ENCODE results near the gene SYPL1. TPM values are rescaled to one million over a fixed set of nuclear protein-coding genes. Genes with fewer than 3 reads are reported as not detected.

Gene SYPL1
- polyA plus RNA-seq, 5 donors: 93.3 to 131 (median 117) TPM

DNA sequence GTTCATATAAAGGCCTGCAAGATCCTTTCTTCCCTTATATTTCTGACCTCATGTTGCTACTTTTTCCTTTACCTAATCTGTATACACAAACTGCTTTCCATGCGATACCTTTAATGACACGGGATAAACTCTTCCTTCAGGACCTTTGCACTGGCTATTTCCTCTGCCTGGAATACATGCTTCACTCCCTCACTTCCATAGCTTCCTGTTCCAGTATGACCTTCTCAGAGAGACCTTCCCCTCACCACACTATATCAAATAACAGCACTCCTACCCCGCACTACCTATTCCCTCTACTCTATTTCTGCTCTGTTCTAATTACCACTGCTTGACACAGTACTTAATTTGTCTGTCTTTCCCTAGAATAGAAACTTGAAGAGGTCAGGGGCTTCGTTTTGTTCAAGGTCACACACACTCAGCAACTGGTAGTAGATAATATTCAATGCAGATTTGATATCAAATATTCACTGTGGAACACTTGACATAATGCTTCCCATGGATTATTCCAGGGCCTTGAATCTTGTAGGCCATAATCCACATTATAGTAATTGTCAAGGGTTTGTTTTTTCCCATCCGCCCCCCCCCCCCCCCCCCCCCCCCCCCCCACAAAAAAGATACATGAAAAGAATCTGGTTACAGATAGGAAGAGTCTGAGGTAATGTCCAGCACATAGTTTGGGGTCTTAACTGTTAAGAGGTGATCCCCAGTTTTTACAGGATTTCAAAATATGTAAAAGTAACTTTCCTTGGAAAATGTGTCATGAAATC, 11.1 kb downstream of the SYPL1 start:
- no peak for DNase-seq

DNA sequence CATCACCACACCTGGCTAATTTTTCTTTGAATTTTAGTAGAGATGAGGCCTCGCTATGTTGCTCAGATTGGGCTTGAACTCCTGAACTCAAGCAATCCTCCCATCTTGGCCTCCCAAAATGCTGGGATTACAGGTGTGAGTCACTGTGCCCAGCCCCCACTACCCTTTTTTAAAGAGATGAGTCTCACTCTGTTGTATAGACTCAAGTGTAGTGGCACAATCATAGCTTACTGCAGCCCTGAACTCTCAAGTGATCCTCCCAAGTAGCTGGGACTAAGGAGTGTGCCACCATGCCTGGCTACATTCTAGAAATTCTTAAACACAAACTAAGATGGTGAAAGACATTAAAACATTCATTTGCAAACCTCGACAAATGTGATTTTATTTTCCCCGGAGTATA, 12.6 kb downstream of the SYPL1 start:
- DNase-seq: no peak

DNA sequence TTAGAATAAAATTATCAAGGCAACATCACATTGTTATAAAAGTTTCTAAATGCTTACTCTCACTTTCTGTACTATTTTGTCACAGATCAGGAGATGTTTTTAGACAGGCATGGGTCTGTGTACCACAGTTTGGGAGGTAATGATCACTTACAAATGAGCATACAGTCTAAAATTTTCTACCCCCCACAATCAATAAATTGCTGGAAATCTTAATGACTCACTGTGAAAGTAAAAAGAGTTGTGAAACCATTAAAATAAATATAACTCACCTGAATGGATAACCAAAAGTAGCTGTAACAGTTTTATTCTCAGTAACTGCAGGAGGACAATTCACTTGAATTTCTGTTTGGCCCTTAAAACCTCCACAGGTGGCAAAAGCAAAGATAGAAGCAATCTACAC, 13.2 kb downstream of the SYPL1 start:
- DNase-seq: no peak

DNA sequence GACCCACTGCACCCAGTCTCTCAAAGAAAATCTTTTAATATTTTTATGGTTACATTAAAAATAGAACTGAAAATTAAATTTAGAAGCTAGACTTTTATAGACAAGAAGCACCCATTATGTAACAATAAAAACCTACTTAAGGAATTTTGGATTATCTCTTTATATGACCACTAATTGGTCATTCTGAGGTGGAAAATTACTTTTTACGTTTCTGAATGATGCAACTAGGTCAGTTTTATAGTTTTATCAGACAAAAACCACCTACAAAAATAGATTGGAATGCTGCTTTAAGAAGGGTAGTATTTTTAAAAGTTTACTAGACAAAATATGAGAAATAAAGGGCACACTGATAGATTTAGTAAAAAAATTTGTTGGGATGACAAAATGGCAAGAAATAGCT, 16.5 kb downstream of the SYPL1 start:
- no peak for DNase-seq

DNA sequence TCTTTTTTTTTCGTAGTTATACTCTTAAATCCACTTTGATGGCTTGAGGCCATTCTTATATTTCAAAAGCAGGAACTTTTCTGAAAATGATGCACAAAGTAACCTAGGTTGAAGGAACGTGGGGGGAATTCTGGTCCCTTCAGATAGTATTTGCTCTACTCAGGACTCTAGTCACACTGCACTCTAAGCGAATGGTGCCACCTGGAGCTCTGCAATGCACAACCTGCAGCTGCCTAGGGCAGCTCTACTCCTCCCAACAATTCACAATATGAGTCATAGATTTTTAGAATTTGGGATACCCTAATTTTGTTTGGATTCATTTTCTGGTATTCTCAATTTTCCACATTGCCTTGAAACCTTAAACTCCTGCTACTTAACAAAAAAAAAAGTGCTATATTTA, 17.3 kb downstream of the SYPL1 start:
- no peak for DNase-seq

DNA sequence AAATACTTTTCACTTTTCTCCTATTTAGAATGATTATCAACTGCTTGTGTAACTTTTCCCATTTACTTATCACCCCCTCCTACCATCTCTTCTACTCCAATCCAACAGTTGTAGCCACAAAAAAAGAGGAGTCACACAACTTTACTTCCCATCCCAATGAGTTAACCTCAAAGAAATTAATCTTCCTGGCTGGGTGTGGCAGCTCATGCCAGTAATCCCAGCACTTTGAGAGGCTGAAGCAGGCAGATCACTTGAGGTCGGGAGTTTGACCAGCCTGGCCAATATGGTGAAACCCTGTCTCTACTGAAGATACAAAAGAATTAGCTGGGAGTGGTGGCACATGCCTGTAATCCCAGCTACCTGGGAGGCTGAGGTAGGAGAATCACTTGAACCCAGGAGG, 19.9 kb downstream of the SYPL1 start:
- DNase-seq: no peak

DNA sequence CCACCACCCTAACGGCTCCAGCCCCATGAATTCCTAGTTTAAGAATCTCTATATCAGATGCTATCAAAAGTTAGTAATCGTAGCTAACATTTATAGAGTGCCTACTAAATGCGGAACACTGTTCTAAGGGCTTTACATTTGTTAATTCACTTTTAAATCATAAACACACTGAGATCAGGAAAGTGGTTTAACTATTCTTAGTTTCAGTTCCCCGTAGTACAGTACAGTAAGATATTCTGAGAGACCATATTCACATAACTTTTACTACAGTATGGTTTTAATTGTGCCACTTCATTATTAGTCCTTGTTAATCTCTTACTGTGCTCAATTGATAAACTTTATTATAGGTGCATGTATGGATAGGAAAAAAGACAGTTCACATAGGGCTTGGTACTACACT, 22.5 kb downstream of the SYPL1 start:
- DNase-seq: no peak

DNA sequence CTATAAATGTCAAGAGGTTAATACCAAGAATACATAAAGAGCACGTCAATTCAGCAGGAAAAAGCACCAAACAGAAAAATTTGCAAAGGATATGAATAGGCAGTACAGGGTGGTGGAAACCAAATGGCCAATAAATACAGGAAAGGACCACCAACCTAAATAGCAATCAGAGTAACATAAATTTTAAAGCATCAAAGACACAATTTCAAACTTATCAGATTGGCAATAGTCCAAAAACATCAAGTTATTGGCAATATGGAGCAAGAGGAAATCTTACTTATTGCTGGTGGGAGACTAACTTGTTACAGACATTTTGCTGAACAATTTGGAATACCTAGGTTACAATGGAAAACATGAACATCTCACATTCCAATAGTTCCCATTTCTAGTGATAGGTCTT, 24.1 kb downstream of the SYPL1 start:
- DNase-seq: no peak

DNA sequence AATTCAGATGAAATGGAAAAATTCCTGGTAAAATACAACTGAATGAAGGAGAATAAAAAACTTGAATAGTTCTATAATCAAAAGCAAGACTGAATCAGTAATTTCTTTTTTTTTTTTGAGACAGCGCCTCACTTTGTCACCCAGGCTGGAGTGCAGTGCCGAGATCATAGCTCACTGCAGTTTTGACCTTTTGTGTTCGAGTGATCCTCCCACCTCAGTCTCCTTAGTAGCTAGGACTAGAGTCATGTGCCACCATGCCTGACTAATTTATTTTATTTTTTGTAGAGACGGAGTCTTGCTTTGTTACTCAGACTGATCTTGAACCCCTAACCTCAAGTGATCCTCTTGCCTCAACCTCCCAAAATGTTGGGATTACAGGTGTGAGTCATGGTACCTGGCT, 26.1 kb downstream of the SYPL1 start:
- no peak for DNase-seq

DNA sequence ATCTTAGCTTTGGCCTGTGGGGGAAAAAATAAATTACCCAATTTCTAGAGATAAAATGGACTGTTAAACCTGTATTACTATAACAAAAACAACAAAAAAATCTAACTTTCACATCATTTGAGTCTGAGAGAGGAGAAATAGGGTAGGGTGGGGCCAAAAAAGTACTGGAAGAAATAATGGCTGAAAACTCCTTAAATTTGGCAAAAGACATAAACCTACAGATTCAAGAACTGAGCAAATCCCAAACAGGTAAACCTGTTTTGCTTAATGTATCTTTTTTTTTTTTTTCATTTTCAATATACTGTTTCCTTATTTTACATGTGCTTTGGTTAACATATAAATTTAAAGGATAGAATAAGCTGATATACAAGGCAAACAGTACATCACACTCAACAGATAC, 27.1 kb downstream of the SYPL1 start:
- DNase-seq: no peak

DNA sequence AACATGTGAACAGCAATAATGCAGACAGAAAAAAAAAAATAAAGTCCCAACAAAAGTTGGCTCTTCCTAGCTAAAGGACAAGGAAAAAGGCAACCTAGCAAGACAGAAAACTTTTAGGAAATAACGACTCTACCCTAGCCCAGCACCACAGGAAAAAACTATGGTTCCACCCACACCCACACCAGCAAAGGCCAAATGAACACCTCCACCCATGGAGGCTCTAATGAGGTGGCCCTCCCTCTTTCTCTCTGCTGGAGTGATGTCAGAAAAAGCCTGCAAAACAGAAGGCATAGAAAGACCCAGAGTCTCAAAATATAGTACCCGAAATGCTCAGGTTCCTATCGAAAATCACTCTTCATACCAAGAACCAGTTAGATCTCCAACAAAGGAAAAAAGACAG, 28.4 kb downstream of the SYPL1 start:
- DNase-seq: no peak

DNA sequence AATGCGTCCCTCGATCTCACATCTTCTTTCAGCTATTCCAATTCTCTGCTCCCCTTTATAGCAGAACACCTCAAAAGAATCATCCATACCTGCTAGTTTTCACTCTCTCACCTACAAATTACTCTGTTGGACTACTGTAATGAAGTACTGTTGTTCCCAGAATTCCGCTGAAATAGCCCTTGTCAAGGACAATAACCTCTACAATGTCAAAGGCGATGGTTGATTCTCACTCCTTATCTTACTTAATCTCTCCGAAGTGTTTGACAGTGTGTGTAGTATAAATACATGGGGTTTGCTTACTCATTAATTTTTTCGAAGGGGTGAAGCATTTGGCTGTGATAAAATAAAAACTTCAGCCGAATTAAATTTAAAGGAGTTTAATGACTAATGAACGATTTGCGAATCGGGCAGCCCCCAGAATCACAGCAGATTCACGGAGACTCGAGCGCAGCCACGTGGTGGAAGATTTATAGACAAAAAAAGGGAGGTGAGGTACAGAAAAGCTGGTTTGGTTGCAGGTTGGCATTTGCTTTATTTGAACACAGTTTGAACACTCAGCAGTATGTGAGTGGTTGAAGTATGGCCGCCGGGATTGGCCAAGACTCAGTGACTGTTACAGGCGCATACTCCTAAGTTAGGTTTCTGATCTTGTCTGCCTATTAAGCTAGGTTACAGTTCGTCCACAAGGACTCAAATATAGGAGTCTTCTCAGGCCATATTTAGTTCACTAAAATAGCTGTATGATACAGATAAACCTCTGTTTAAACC, 29.8 kb downstream of the SYPL1 start:
- DNase-seq: no peak

DNA sequence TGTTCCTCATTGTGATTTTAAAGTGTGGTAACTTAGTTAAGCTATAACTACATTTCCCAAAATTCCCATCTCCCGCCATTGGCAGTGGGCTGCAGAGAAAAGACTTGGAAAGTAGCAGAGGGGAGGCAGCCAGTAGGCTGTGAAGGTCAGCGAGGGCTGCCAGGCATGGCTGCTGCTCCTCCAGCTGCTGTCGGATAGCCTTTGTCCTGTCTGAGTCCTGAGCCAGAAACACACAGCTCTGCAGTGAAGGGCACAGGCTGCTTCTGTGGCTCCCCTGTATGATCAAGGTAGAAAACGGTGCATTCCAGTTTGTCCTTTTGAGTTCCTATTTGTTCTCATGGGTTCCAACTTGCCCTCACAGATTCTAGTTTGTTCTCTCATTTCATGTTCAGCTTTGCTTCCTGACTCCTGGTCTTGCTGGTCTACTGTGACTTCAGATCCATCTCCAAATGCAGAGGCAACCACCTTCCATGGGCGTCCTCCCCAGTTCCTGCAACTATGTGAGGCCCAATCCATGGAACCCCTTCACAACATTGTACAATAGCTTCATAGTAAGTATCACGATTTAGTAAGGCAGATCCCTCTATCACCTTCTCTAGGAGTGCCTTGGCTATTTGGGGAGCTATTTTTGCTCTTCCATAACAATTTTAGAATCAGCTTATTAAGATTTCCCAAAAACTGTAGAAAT, 31.7 kb downstream of the SYPL1 start:
- no peak for DNase-seq

DNA sequence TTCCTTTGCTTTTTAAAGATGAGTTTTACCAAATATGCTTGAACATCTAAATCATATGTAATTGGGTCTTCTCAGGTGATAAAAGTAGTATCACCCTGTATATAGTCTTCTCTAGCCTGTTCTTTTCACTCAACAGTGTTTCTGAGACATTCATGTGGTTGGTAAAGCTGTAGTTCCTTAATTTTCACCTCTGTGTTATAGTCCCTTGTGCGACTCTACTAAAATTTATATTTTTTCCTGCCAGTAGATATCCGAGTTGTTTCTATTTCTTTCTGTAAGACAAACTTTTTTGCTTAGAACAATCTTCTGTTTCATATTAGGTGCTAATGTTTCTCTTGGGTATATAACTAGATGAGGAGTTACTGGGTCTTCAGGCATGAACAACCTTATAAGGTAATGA, 35.6 kb downstream of the SYPL1 start:
- no peak for DNase-seq

DNA sequence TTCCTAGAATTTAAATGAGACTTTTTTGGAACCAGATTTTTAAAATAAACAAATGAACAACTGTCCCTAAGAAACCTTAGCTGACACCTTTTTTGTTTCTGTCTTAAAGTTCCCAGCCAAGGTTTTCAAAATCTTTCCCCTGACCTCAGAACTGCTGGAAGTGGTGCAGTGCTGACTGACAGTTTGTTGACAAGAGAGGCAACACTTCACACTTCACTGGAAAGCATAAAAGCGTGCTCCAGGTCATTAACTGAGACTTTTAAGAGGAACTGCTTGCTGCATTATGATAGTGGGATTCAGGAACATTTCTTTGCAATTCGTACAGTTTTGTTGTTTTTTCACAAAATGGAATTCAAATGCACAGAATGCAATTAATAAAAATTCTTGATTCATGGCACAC, 36.2 kb downstream of the SYPL1 start:
- DNase-seq: no peak

DNA sequence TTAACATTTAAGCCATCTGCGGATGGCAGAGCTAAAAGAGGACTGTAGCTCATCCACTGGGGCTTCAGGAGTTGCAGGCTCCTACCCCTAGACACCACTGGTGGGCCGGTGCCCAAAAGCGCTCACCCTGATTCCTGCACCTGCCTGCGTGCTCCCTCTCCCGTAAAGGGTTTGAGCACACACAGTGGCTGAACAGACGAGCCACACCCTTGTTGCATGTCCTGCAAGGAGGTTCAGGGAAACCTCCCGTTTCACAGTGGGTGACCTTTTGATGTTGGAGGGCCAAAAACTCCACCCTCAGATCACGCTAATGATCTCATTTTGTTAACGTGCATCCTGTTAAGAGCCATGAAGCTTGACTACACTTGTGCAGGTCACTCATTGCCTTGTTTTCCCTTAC, 37.9 kb downstream of the SYPL1 start:
- no peak for DNase-seq

DNA sequence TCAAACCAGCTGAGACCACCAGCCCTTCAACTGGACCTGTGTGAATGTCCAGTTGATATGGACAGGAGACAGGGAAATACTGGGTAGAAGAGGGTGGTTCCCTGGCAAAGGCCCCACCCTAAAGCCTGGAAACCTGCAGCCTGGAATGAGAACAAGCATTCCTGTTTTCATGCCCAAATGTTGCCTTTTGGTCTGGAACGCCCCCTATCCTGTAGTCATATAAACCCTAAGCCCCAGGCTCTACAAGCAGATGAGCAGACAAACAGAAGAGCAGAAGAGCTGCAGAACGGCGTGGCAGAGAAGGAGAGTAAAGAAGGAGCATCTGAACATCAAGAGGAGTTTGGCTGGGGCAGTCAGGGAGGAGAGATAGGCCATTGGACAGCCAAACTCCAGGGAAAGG, 38.4 kb downstream of the SYPL1 start:
- no peak for DNase-seq

DNA sequence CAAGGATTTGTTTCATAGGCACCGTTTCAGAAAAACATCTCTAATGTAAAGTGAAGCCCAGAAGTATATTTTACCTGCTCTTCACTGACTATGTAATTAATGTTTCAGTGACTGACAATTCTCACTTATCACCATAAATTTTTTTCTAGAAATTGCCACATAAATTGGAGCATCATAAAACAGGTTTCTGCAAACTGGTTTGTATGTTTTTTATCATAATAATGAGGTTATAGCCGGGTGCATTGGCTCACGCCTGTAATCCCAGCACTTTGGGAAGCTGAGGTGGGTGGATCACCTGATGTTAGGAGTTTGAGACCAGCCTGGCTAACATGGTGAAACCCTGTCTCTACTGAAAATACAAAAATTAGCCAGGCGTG, 39.4 kb downstream of the SYPL1 start:
- DNase-seq: no peak

DNA sequence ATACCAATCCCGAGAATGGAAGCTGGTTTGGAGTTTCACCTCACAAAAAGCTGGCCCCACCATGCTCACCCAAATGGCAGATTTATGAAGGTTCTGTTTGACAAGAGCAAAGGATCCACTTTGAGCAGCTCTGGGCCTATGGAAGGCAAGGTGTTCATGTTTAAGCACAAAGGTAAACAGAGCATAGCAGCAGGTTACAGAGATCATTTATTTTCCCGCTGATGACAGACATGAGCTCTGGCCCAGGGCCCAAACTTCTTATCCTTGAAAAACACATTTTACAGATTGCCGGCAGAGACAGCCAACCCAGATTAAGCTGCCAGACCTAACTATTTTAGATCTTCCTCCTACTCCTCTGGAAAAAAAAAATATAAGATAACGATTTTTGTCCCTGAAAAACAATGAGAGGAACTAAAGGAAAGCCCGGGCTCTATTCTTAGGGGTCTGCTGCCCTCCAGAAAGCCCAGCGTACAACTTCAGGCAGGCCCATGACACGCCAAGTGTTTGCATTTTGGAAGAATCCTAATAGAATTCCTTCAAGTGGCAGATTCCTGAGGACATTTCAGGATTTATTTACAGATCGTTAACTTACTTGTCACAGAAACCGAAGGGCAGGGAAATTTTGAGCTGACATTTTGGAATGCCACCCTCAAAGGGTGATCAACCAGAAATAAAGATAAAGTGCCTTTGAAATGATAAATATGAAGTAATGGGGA, 40.0 kb downstream of the SYPL1 start:
- peak in 1 of 2 donors; percentile 49 for DNase-seq

DNA sequence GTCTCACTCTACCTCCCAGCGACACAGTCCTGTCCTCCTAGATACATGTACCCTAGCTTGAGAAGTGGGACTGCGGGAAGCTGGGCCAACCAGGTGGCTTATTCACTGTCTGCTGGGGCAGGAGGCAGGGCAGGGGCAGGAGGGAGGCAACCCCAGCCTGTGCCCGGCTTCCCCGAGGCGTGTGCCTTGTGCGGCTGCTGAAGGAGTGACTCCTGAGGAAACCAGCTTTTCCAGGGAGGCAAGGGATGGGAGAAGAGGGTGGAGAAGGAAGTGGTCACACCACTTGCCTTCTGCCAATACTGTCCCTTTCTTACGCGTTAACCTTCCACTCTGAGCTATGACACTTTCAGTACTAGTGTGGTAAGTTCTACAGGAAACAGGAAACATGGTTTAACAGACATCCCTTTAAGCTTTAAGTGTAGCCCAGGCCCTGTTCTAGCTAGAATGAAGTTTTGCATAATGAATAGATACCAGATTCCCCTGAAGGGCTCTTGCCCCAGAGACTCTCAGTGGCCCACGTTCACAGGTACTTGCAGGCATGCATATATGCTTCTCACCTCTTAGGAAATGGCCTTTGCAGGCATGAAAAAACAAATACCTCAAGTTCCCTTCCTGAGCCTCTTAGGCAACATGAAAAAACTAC, 40.6 kb downstream of the SYPL1 start:
- peak in 1 of 2 donors; percentile 45 for DNase-seq

DNA sequence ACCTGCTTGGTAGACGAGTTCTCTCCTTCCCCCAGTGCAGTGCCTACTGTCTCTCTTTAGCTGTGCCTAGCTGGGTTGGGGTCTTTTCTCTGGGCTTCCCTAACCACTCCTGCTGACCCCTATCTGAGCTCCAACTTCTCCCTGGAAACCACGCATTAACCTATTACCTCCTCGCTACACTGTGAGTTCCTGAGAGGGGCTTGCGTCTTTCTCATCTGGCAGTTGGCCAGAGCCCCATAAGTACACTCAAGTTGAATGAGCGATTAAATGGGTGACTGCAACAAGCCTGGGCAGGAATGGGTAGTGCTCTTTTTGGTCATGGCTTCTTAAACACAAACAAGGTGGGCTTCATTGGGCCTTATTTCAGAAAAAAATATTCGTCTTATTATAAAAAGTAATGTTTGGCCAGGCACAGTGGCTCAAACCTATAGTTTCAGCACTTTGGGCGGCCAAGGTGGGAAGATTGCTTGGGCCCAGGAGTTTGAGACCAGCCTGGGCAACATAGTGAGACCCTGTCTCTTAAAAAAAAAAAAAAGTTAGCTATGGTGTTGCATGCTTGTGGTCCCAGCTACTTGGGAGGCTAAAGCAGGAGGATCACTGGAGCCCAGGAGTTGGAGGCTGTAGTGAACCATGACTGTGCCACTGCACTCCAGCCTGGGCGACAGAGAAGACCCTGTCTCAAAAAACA, 41.4 kb downstream of the SYPL1 start:
- DNase-seq: no peak

Measured in right lung (tissue), 5 donors.